CD14-positive monocyte (primary cell): ENCODE data around the gene NLGN1. TPM values are rescaled to one million over a fixed set of nuclear protein-coding genes. Genes with fewer than 3 reads are reported as not detected.

ENCODE experiments used
- DNase-seq, 3 donors: peaks; one replicate each; pipeline ENCODE4 v3.0.0-alpha.2; 2011 to 2022
- H2AFZ ChIP-seq: 2 replicates; pipeline ENCODE4 v1.6.0; 2012; ENCODE audit warnings: mild to moderate bottlenecking, low read depth, low read length, inconsistent platforms; ENCODE audit not compliant: insufficient read depth, poor library complexity, severe bottlenecking
- H3K27ac ChIP-seq, 2 donors: 1 replicate in 1 of 2; 2 replicates in 1 of 2; pipeline ENCODE4 v1.5.1; 2012 to 2013; ENCODE audit warnings: low read length in 2 of 2, control low read depth in 1 of 2, inconsistent platforms in 1 of 2, low read depth in 1 of 2, mild to moderate bottlenecking in 1 of 2
- H3K27me3 ChIP-seq, 2 donors: one replicate each; pipeline versions ENCODE4 v1.6.0 to v1.6.1; 2011 to 2013; ENCODE audit warnings: low read length in 2 of 2; ENCODE audit not compliant: control insufficient read depth in 2 of 2, insufficient read depth in 2 of 2
- H3K36me3 ChIP-seq, 2 donors: replicated peaks in 1 of 2; 1 replicate in 1 of 2; 2 replicates in 1 of 2; pipeline versions ENCODE4 v1.5.1 to v1.6.1; 2012 to 2013; ENCODE audit warnings: low read length in 2 of 2, control low read depth in 1 of 2, inconsistent platforms in 1 of 2, mild to moderate bottlenecking in 1 of 2; ENCODE audit not compliant: insufficient read depth in 2 of 2, control insufficient read depth in 1 of 2
- H3K4me1 ChIP-seq, 2 donors: 1 replicate in 1 of 2; 2 replicates in 1 of 2; pipeline versions ENCODE4 v1.5.1 to v1.6.1; 2012 to 2013; ENCODE audit warnings: low read length in 2 of 2, control low read depth in 1 of 2, inconsistent platforms in 1 of 2, mild to moderate bottlenecking in 1 of 2, moderate library complexity in 1 of 2; ENCODE audit not compliant: insufficient read depth in 2 of 2, control insufficient read depth in 1 of 2
- H3K4me2 ChIP-seq: replicated peaks from 2 replicates; pipeline ENCODE3; 2012; ENCODE audit warnings: low read length, moderate library complexity, mild to moderate bottlenecking; ENCODE audit not compliant: poor library complexity, severe bottlenecking; ENCODE audit errors: extremely low read depth
- H3K4me3 ChIP-seq, 3 experiments: fragments of 200-600 bp in 1 of 3; sonication (generic) in 1 of 3; replicated peaks in 1 of 3; 1 replicate in 2 of 3; 2 replicates in 1 of 3; pipeline ENCODE4 v1.5.1; 2011 to 2013; ENCODE audit warnings: low read length in 3 of 3, mild to moderate bottlenecking in 3 of 3, control low read depth in 2 of 3, low read depth in 2 of 3, inconsistent platforms in 1 of 3, moderate library complexity in 1 of 3
- H3K79me2 ChIP-seq: 2 replicates; pipeline ENCODE4 v1.6.0; 2012; ENCODE audit warnings: mild to moderate bottlenecking, control low read depth, inconsistent platforms, low read length, moderate library complexity; ENCODE audit not compliant: insufficient read depth
- H3K9ac ChIP-seq: 2 replicates; pipeline ENCODE4 v1.6.0; 2017; ENCODE audit warnings: low read length, mild to moderate bottlenecking; ENCODE audit not compliant: insufficient read depth, poor library complexity, severe bottlenecking
- H3K9me3 ChIP-seq, 2 donors: replicated peaks in 1 of 2; 1 replicate in 1 of 2; 2 replicates in 1 of 2; pipeline versions ENCODE4 v1.5.1 to v1.6.1; 2012 to 2013; ENCODE audit warnings: low read length in 2 of 2, control low read depth in 1 of 2; ENCODE audit not compliant: control insufficient read depth in 1 of 2, insufficient read depth in 1 of 2
- H4K20me1 ChIP-seq: 2 replicates; pipeline ENCODE4 v1.6.0; 2012; ENCODE audit warnings: mild to moderate bottlenecking, low read length, control low read depth, moderate library complexity; ENCODE audit not compliant: insufficient read depth
- H3K27ac Mint-ChIP-seq, 7 donors: one replicate each; pipeline ENCODE4 v1.8.0; 2020; ENCODE audit warnings: mild to moderate bottlenecking in 7 of 7, mixed read lengths in 7 of 7, moderate library complexity in 6 of 7, inconsistent platforms in 2 of 7
- H3K27me3 Mint-ChIP-seq, 3 donors: one replicate each; pipeline ENCODE4 v1.8.0; 2021 to 2022; ENCODE audit warnings: low read depth in 3 of 3, mild to moderate bottlenecking in 3 of 3, mixed read lengths in 3 of 3, moderate library complexity in 3 of 3, inconsistent platforms in 1 of 3
- H3K36me3 Mint-ChIP-seq, 2 donors: one replicate each; pipeline ENCODE4 v1.8.0; 2020; ENCODE audit warnings: mixed read lengths in 2 of 2, inconsistent platforms in 1 of 2, mild to moderate bottlenecking in 1 of 2
- H3K4me1 Mint-ChIP-seq: one replicate; pipeline ENCODE4 v1.8.0; 2020; ENCODE audit warnings: mild to moderate bottlenecking, mixed read lengths
- H3K4me3 Mint-ChIP-seq, 2 donors: one replicate each; pipeline ENCODE4 v1.8.0; 2020; ENCODE audit warnings: mild to moderate bottlenecking in 2 of 2, mixed read lengths in 2 of 2, moderate library complexity in 1 of 2
- H3K9me3 Mint-ChIP-seq, 7 donors: one replicate each; pipeline ENCODE4 v1.8.0; 2020 to 2022; ENCODE audit warnings: mixed read lengths in 7 of 7, mild to moderate bottlenecking in 6 of 7, moderate library complexity in 6 of 7, inconsistent platforms in 2 of 7
- WGBS: methylation state at CpG from one replicate; pipeline ENCODE4 v1.1.5; 2013; ENCODE audit warnings: missing lambda C conversion rate; ENCODE audit not compliant: insufficient coverage; 5-methylcytosine and 5-hydroxymethylcytosine counted together
- intact Hi-C, 2 donors: fragments of 100-400 bp; cut with micrococcal nuclease; formaldehyde crosslinking; loops; one replicate each; pipeline versions ENCODE4 v1.15.0 to v1.15.1; 2023
- polyA plus RNA-seq, 3 donors: library from polyadenylated mRNA; depleted of rRNA in 1 of 3; unstranded in 2 of 3; stranded (reverse) in 1 of 3; fragments of 300-500 nt in 2 of 3; fragments of >200 nt in 1 of 3; fragmentation: Illumina TruSeq in 2 of 3; gene quantifications; 1 replicate in 2 of 3; 2 replicates in 1 of 3; pipeline ENCODE4 v1.2.3, GENCODE V29; 2012 to 2021
- TF ChIP-seq, protein P1 (sequence below): fragments of 200-600 bp; IDR thresholded peaks from one replicate; pipeline ENCODE4 v1.8.0; 2022; ENCODE audit warnings: antibody characterized with exemption, mild to moderate bottlenecking

The NLGN1 gene
- polyA plus RNA-seq, 3 donors, result not detected

DNA sequence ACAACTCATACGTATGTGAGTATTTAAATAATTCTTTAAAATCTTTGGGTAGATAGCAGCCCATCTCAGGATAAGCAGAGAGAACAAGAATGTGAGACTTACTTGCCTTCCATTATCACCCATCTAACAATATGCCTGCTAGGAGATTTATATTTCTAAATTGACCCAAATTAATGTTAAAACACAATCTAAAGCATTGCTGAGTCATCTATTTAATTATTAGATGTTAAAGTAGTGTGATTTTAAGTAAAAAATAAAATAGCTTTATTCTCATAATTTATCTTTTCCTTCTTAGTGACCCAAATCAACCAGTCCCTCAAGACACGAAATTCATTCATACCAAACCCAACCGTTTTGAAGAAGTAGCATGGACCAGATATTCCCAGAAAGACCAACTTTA lies 882.6 kb downstream of the NLGN1 start:
- Histone ChIP-seq H3K4me3 (no peak overlapping the region), H3K79me2 (no peaks in the 10 kb centered on the region), H3K36me3 (no peaks in the 10 kb centered on the region), H3K4me1 (no peaks in the 10 kb centered on the region), H3K4me2 (no peak overlapping the region), H3K27me3 (no peaks in the 10 kb centered on the region), H3K27ac (no peak overlapping the region), H3K9me3 (no peaks in the 10 kb centered on the region), H4K20me1 (no peaks in the 10 kb centered on the region), H2AFZ (no peak overlapping the region), H3K9ac (no peak overlapping the region)
- Mint-ChIP-seq H3K4me3 (no peak overlapping the region), H3K36me3 (no peaks in the 10 kb centered on the region), H3K27me3 (no peaks in the 10 kb centered on the region), H3K27ac (no peak overlapping the region), H3K4me1 (no peaks in the 10 kb centered on the region), H3K9me3 (peaks cover 0 to 5% (median 0%) of the 10 kb centered on the region in 7 donors)
- intact Hi-C loops, result no loop called here
- WGBS, result 100% methylated on average over 1 of the region's 3 CpGs
- TF ChIP-seq, protein P1, sequence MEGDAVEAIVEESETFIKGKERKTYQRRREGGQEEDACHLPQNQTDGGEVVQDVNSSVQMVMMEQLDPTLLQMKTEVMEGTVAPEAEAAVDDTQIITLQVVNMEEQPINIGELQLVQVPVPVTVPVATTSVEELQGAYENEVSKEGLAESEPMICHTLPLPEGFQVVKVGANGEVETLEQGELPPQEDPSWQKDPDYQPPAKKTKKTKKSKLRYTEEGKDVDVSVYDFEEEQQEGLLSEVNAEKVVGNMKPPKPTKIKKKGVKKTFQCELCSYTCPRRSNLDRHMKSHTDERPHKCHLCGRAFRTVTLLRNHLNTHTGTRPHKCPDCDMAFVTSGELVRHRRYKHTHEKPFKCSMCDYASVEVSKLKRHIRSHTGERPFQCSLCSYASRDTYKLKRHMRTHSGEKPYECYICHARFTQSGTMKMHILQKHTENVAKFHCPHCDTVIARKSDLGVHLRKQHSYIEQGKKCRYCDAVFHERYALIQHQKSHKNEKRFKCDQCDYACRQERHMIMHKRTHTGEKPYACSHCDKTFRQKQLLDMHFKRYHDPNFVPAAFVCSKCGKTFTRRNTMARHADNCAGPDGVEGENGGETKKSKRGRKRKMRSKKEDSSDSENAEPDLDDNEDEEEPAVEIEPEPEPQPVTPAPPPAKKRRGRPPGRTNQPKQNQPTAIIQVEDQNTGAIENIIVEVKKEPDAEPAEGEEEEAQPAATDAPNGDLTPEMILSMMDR, result no peak
- DNase-seq, result no peak

DNA sequence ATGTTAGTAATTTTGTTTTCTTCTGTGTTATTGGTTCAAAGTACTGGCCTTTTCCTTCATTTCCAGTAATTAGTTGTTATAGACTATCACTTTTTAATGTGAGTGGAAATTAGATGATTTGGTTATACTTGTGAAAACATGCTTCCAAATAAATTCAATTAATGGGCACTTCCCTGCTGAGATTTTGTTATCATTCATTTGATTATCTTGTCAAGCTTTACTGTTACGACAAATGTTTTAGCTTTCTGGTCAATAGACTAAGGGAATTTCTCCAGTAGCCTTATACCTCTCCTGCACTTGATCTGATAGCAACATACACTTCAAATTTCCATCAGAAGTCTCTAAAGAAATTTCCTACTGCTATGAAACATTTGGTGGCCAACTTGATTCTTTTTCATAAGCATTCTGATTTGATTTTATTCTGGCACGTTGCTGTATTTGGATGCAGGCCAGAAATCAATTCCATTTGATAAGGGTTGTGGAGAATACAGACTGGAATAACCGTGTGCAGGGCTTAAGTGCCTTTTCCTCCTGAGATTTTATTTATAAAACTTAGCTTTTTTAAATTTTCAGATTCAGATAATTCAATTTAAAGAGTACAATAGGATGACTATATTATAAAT lies 887.8 kb downstream of the NLGN1 start:
- TF ChIP-seq, protein P1, result no peak
- Histone ChIP-seq H3K4me2 (no peak overlapping the region), H3K27me3 (no peaks in the 10 kb centered on the region), H3K27ac (no peak overlapping the region), H3K4me3 (no peak overlapping the region), H3K36me3 (no peaks in the 10 kb centered on the region), H2AFZ (no peak overlapping the region), H3K9me3 (no peaks in the 10 kb centered on the region), H3K79me2 (no peaks in the 10 kb centered on the region), H3K4me1 (no peaks in the 10 kb centered on the region), H3K9ac (no peak overlapping the region), H4K20me1 (no peaks in the 10 kb centered on the region)
- Mint-ChIP-seq H3K4me3 (no peak overlapping the region), H3K27me3 (no peaks in the 10 kb centered on the region), H3K9me3 (peaks cover 0 to 4% (median 0%) of the 10 kb centered on the region in 7 donors), H3K4me1 (peaks cover 1% of the 10 kb centered on the region), H3K27ac (no peak overlapping the region), H3K36me3 (no peaks in the 10 kb centered on the region)
- WGBS, result no CpG with 5 or more reads among the region's 3 CpGs
- DNase-seq, result no peak
- intact Hi-C loops, result no loop called here
